T-helper 2 cell treated with Interferon-gamma antibody and Interleukin-4, amounts not matched to agents 100 ng/mL and 5 ng/mL, for 36 hours (primary cell): ENCODE results near the gene TMPRSS3. TPM values are rescaled to one million over a fixed set of nuclear protein-coding genes. Genes with fewer than 3 reads are reported as not detected.

ENCODE experiments used
- intact Hi-C: fragments of 100-400 bp; cut with micrococcal nuclease; formaldehyde crosslinking; loops from one replicate; pipeline ENCODE4 v1.15.1; 2023
- total RNA-seq: library from RNA; stranded (reverse); gene quantifications from 2 replicates; pipeline ENCODE4 v1.2.3, GENCODE V29; 2022

The TMPRSS3 gene
- total RNA-seq, 1 donor from 2014 or later, result 3.9 TPM

DNA sequence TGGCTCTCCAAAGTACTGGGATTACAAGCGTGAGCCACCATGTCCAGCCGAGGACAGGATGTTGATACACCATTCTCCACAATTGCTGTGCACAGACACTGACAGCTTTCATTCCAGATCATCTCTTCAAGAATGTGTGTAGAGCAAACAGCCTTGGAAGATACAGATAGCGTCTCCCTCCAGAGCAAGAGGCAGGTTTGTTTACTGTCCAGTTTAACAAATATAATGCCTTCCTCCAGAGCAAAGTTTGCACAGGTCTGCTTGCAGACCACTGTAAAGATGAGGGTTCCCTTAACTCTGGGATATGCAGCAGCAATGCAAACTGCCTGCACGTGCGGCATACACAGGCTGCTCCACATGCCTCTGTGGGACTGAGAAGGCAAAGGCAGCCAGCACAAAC lies 4.6 kb downstream of the TMPRSS3 start:
- intact Hi-C loops, result loop anchor here (5.0 kb wide), 1 partner anchor 36 kb away; no protein-coding TSS in a partner anchor

DNA sequence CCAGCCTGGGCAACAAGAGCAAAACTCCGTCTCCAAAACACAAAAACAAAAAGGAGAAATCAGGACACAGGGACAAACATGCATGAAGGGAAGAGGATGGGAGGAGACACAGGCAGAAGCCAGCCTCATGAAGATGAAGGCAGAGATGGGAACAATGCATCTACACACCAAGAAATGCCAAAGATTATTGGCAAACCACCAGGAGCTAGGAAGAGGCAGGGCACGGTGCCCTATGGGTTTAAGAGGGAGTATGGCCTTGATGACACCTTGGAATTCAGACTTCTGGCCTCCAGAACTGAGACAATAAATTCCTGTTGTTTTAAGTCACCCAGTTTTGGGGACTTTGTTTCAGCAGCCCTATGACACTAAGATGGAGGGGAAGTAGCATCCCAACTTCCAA lies 5.2 kb downstream of the TMPRSS3 start:
- intact Hi-C loops, result loop anchor here (5.0 kb wide), 1 partner anchor 37 kb away; no protein-coding TSS in a partner anchor

DNA sequence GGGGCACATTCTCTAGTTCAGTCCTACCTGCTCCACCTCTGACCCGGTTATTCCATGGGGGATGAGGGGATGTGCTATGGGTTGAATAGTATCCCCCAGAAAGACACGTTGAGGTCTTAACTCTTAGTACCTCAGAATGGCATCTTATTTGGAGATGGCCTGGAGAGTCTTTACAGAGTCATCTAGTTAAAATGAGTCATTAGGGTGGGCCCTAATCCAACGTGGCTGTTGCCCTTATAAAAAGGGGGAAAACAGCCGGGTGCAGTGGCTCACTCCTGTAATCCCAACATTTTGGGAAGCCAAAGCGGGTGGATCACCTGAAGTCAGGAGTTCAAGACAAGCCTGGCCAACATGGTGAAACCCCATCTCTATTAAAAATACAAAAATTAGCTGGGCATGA lies 5.7 kb downstream of the TMPRSS3 start:
- intact Hi-C loops, result loop anchor here (5.0 kb wide), 1 partner anchor 37 kb away; no protein-coding TSS in a partner anchor

DNA sequence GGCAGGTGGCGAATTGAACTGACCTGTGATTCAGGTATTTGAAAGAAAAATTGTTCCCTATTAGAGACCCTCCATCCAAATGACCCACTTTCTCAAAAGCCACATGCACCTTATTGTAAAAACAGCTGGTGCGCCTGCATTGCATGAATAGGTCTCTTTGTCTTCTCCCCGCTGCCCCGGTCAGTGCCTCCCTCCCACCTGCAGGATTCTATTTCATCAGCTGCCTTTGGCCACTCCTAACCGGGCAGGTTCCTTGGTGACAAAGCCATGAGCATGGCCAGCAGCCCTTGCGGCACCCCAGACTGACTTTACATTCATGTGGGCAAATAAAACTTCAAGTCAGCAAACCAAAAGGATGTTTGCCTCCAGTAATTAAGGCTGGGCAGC lies 6.4 kb downstream of the TMPRSS3 start:
- intact Hi-C loops, result no loop called here

DNA sequence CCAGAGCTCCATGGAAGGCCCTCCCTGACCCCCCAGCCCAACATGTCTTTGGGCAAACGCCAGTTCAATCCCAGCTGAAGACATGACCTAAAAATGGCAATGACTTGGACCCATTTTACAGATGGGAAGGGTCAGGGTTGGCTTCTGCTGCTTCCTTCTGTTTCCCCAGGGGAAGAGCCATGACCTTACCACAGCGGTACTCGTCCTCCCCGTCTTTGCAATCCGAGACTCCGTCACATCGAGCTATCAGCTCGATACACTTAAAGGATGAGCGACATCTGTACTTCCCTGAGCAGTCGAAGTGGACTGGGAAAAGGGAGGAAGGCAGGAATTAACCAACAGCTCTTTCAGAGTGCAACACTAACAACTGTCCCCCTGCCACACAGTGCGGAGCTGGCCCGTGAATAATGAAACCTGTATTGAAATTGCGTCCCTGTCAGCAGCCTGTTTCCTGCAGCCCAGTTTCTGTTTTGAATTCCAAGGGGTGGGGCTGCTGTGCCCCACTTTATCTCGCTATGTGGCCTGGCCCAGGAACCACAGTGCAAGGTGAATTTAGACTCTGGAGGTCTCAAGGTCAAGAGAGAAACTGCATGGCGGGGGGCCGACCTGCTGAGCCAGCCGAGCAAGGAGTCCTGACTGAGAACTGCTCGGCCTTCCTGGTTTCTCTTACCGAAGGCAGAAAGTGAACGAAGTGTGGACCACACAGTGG lies 7.0 kb downstream of the TMPRSS3 start:
- intact Hi-C loops, result no loop called here

DNA sequence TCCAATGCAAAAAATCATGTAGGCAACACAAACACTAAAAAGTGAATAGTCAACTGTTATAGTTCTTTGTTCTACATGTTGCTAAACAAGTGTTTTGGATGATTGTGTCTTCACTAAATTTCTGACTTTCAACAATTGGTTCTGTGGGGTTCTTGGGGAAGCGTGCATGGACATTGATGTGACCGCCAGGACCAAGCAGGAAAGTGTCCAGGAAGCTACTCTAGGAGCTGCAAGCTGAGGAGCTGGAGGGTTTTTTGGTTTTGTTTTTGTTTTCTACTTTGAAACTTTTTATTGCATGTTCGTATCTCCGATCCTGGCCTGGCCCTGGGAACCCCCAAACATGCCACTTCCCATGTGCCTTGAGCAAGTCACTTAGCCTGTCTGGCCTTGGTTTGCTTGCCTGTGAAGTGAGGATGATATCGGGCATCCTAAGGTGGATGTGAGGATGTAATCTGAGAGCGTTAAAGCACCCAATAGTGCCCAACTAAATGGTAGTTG lies 8.0 kb downstream of the TMPRSS3 start:
- intact Hi-C loops, result no loop called here

DNA sequence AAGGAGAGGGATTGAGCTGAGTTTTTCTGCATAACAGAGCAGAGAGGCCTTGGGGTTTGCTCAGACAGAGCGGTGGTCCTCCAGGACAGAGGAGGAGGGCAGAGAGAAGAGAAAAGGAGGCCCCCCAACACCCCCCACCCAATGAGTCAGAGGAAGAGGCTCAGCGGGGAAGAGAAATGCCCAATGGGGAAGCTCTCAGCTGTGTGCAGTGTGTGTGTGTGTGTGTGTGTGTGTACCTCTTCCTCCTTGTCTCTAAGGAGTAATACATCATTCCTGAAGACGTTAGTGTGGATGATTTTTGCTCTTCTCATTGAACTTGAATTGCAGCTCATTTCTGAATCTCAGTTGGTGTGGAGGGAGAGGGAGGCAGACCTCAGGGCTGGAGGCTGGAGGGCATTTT lies 8.7 kb downstream of the TMPRSS3 start:
- intact Hi-C loops, result no loop called here

DNA sequence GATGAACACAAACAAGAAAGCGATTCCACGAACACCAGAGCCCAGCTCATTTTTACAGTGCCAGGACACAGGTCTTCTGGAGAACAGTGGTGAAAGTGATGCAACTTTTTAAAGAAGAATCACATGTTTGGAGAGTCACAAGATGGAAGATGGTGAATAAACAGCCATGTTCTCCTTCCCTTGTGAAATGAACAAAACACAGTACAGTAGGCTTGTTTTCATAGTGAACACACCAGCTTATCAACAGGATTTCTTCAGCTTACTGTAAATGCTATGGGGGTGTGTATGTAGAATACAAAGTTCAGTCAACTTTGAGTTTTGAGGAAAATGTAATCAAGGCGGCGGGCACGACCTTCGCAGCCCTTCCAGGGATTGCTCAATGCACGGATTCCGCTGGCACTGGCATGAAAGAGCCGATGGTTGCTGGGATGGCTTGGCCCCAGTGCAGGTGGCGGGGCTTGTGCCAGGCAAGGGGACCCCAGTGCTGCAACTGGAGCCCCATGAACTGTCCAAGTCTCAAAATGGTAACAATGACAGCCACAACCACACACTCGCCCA lies 9.7 kb downstream of the TMPRSS3 start:
- intact Hi-C loops, result no loop called here

DNA sequence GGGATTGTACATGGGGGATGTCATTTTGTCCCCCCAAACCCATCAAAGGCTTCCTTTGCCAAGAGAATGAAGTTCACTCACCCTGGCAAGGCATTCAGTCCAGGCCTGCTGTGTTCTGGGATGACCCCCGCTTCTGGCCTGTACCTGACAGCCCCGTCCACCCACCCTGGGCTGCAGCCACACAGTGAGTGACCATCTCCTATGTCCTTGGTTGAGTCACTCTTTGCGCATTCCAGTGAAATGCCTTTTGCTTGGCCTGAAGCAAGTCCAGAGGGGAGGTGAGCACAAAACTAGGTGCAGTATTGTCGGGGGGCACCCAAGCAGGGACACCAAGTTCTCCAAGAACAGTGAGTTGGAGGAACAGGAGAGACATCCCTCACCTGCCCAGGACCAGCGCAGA lies 10.2 kb downstream of the TMPRSS3 start:
- intact Hi-C loops, result no loop called here

DNA sequence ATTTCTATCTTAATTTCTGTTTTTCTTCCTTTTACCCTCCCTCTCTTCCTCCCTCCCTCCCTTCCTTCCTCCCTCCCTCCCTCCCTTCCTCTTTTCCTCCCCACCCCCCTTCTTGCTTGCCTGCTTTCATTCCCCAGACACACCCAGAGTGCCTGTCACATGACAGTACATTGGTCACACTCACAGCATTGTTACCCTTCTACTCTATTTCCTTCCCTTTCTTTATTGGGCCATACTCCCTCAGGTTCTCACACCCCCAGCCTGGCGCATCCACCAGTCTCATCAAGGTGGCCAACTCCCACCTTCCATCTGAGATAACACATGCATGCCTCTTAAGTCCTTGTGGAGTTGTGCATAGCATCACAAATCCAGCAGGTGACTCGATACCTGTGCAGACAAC lies 10.9 kb downstream of the TMPRSS3 start:
- intact Hi-C loops, result no loop called here

DNA sequence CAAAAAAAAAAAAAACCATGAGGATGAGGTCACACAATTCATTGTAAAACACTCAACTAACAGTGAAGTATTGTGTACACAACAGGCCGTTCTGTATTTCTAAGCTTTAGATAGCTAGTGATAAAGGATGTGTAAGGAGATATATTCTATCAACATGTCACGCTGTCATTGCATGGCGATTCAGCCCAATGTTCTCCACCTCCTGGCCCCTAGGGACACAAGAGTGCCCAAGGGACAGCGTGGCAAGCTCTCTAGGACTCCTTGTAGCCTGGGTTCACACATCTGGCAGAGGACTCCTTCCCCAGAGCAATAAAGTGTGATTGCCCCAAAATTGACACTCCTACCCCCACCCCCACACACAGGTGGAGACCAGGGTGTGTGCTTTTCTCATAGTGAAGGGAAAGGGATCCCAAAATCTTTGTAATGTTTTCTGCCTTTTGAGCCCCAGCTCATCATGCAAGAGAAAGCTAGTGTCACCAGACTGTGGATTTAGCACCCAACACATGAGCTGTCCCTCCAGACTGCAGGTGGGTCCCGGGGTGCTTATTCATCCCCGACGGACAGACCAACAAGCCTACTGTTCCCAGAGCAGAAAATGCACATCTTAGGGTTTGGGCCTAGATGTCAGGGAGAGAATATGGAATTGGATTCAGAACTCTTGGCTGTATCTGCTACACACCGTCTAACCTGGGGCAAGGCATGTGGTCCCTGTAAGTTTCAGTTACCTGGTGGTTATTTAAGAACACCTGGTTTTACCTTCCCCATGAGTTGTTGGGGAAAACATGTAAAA lies 11.5 kb downstream of the TMPRSS3 start:
- intact Hi-C loops, result no loop called here

DNA sequence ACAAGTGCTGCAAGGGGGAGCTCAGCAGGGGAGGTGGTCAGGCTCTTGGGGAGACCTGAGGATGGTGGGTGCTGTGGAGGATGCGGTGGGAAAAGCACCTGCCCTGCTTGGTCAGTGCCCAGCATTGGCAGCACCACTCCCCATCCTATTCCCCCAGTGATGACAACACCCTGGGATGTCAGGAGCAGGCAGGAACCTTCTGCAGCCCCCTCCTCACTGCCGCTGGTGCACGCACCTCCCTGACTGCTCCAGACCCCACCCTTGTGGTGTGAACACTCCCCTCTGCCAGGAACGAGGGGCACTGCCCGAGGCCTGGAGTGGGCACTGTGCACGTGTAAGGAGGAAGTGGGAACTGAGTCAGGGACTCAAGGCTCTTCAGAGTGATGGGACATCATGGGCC lies 12.5 kb downstream of the TMPRSS3 start:
- intact Hi-C loops, result no loop called here

DNA sequence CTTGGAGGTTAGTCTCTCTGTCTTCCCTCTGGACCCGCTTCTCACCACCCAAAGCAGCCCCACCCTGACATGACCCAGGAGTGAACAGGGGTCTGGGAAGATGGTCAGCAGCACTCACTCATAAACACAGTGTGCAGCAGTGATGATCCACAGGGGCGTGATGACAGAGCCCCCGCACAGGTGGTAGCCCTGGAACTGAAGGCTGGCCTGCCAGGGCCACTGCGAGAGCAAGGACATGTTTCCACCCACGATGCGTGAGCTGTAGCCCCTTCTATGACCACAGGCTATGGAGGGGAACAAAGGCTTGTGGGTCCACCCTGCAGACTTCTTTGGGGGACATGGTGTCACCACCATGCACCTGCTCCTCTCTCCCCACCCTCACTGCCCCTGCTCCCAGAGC lies 12.9 kb downstream of the TMPRSS3 start:
- intact Hi-C loops, result no loop called here

DNA sequence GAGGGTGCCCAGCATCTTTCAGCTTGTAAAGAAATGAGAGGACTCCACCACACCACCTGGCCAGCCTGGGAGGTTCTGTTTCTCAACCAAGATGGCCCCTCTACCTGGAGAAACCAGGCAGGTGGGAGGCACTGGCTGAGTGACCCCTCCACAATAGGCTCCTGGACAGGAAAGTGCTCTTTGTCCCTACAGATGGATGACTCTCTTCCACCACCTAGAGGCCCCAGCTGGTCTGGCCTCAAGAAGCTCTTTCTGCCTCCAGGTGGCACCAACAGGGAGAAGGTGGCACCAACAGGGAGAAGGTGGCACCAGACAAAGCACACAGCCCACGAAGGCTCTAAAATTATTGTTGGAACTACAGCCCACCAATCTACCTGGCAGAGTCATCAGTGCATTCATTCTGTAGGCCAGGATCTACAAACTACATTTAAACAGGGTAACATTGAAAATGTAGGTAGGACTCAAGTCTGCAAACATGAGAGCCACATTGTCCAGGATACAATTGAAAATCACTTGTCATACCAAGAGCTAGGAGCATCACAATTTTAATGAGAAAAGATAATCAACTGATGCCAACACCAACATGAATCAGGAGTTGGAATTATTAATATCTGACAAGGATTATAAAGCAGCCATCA lies 14.4 kb downstream of the TMPRSS3 start:
- intact Hi-C loops, result no loop called here

DNA sequence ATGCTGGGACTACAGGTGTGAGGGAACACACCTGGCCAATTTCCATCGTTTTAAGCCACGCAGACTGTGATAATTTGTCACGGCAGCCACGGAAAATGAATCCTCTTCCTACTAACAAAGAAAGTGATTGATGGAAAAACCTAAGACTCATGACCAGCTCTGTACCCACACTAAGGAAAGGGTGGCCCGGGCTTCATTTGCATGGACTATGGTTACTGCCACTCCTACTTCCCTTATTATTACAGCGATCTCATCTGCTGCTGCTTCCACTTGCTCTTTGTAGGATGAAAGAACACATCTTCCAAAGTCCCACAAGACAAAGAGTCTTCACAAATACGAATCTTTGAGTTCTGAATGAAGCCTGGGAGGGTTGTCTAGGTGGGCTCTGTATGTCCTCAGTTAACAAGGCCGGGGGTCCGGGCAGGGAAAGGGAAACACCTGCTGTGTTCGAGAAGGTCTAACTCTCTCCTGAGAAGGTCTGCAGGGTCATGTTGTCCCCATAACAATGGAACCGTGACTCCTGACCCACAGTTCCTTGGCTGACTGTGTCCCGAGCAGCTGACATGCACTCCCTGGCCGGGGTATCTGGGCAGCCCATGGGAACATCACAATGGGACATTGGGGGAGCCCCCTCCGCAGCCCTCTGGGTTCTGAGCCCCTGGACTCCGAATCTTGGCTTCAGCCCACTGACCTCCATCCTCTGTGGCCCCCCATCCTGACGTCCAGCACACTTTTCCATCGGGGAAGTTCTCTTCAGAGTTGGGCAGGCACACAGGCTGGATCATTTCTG lies 16.2 kb downstream of the TMPRSS3 start:
- intact Hi-C loops, result loop anchor here (10.0 kb wide), 1 partner anchor 45 kb away; no protein-coding TSS in a partner anchor

DNA sequence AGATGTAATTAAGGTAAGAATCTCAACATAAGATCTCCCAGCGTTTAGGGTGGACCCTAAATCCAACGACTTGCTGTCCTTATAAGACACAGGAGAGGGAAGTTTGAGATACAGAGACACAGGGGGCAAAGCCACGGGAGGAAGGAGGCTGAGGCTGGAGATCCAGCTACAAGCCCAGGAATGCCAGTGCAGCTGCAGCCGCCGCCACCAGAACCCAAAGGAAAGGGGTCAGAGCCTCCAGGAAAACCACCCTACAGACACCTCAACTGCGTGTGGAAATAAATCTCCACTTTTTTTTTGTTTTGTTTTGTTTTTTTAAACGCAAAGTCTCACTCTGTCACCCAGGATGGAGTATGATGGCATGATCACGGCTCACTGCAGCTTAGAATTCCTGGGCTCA lies 17.4 kb downstream of the TMPRSS3 start:
- intact Hi-C loops, result loop anchor here (10.0 kb wide), 1 partner anchor 46 kb away; no protein-coding TSS in a partner anchor

DNA sequence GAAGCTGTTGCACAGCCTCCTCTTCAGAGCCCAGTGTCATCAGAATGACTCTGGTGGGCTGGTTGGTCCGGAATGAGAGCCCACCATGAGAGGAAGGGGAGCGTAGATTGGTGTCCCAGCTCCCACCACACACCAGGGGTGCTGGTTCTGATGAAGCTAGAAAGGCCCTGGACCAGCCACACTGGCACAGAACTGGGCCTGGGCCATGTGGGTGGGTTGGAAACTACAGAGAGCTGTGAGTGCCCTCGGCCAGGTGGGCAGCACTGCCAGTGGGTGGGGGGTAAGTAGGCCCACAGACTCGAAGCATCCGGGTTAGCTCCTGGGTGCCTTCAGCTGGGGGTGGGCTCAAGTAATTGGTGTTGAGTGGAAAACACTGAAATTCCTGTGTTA lies 17.9 kb downstream of the TMPRSS3 start:
- intact Hi-C loops, result loop anchor here (10.0 kb wide), 1 partner anchor 47 kb away; no protein-coding TSS in a partner anchor

DNA sequence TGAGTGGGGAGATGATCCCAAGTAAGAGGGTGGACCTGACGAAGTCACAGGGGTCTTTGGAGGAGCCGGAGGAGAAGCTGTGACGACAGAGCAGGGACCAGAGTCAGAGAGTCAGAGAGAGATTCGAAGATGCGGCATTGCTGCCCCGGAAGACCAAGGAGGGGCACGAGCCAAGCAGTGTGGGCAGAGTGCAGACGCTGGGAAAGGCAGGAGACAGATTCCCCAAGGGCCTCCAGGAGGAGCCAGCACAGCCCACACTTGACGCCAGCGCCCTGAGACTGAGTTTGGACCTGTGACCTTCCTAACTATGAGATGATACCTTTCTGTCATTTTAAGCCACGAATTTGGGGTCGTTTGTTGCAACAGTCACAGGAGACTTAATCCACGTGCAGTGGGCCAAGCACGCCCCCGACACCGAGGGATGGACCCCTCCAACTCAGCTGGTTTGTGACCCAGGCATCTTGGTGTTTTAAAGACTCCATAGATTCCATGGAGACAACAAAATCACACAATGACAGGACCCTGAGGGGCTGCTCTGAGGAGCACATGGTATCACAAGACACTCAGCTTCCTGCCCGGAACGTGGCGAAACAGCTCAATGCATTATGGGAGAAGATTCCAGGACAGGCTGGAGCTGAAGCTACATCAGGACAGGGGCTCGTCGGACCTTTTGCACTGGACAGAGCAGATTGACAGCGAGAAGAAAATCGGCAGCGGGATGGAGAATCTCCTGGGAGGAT lies 18.5 kb downstream of the TMPRSS3 start:
- intact Hi-C loops, result loop anchor here (10.0 kb wide), 1 partner anchor 47 kb away; no protein-coding TSS in a partner anchor

DNA sequence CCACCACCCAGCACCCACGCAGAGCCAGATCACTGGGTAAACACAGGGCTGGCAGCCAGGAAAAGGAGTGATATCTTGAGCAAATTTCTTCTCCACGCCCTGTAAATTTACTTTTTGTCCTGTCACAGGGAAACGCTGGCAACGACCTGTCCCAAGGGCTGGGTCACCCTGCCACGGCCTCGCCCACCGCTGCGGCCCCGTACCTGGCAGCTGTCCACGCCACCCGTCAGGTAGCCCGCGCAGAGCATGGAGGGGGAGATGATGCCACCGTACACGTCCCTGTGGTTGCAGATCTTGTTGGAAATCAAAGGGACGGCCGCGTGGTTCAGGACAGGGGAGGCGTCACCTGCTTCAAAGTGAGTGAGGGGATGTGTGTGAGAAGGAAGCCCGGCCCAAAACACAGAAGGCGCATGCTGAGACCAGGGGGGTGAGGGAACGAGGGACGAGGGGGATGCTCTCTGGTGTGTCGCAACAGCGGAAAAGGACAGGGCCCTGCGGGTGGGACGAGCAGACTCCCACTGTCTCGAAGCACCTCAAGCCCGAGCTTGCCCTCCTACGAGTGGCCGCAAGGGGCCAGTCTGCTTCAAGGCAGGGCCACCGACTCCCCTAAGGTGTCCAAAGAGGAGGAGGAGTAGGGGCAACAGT lies 19.4 kb downstream of the TMPRSS3 start:
- intact Hi-C loops, result loop anchor here (10.0 kb wide), 1 partner anchor 48 kb away; no protein-coding TSS in a partner anchor
